HG03575 (cell line): ENCODE data around the gene PPP1R37.
A peak's percentile ranks its signal among the peaks of the same experiment; 100 is the strongest.

Source experiments
- ATAC-seq: cut with Tn5 transposase; IDR thresholded peaks from one replicate; pipeline ENCODE4 v1.9.1; 2021; ENCODE audit not compliant: unreplicated experiment, insufficient number of reproducible peaks, low FRiP score; ENCODE audit errors: extremely low read depth

The PPP1R37 gene

DNA sequence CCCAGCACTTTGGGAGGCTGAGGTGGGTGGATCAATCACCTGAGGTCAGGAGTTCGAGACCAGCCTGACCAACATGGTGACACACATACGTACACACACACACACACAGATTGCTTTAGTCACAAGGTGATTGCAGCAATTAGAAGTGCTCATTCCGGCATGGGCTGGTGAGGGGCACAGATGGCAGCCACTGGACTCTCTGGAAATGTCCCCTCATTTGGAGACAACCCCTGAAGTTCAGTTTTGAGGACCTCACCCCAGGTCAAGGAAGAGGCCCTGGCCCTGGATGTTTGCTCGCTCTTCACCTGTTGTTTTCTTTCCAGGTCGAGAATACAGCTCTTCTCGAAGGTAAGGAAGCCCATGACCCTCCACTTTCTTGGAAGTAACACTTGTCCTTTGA is 22.8 kb upstream of the PPP1R37 start:
- no peak for ATAC-seq

DNA sequence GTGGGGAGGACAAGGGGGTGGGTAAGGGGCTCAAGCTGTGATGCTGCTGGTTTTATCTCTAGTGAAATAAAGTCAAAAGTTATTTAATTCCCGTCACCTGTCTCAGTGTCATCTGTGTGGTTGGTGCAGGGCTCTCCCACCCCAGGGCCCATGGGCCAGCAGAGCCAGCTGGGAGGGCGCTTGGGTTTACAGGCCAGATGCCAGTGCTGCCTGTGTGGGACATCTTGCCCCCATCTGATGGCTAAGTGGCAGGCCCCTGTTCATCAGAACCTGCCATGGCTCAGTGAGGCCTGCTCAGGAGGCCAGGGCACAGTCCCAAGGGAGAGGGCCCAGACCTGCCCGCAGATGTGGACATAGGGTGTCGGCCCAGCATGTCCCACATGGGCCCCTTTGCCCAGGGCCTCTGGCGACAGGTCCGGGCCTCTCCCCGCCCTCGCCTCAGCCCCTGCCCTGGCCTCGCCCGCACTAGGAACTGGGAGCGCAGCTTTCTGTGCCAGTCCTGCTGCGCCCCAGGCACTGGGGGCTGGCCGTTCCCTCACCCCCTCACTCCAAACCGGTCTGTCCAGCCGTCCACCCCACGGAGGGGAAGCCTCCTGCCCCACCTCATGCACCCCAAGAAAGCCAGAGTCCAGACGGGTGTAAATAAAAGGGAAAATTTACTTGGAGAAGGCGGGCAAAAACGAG is 22.0 kb upstream of the PPP1R37 start:
- no peak for ATAC-seq

DNA sequence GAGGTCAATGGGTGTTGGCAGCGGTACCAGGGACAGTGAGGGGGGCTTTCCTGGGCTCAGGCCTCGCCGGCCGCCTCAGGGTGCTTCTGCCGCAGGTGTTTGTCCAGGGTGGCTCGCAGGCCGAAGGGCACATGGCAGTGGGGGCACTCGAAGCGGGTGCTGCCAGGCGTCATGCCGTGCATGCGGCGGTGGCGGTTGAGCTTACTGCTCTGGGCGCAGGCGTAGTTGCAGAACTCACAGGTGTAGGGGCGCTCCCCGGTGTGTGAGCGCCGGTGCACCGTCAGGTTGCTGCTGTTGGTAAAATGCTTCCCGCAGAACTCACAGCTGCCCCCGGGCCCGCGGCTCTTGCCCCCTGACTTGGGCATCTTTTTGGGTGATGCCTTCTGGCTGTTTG is 21.4 kb upstream of the PPP1R37 start:
- ATAC-seq = no peak

DNA sequence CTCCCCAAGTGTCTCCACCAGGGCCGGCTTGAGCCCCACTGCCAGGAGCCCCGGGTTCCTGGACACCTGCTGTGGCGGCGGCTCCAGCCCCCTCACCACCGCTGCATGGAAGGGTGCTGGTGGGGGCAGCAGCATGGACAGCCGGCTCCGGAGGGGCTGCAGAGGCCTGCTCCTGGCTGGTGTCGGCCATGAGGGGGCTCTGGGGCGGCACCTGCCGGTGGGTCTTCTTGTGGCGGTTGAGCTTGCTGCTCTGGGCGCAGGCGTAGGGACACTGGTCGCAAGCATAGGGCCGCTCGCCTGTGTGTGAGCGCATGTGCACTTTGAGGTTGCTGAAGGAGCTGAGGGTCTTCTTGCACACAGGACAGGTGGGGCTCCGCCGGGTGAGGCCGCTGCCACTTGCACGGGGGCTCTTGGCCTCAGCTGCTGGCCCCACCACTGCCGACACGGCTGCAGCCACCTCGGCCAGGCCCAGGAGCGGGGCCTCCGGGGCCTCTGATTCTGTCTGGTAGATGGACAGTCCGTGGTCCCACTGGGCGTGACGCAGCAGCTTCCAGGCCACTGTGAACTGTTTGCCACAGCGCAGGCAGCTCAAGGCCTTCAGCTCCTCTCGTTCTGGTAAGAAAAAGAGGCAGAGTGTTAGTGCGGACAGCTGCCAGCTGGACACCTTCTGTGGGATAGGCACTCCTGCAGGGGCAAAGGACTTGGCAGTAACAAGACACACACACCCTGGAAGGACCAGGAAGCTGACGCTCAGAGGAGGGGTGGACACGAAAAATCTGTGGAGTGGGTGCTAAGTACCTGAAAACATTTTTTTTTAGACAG is 20.8 kb upstream of the PPP1R37 start:
- ATAC-seq = no peak

DNA sequence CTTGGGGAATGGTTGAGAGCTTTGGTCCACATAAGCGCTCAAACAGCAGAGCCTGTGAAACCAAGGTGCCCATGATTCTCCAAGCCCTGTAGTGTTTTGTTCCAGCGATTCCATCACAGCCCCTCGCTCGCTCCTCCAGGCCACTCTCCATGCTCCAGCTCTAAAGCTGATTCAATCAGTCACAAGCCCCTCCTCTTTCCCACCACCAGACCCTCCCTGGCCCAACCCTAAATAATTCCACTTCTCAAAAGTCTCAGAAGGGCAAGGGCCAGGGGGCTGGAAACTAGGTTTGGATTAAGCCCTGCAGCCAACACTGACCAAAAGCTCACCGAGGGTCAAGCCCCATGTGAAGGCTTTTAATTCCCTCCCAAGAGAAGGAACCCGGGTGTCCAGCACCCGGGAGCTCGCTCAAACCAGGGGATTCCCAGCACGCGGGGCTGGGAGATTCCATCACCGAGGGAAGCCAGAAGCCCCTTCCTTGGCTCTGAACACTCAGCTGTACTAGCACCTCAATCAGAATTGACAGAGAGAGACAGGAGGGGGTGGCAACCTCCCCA is 18.2 kb upstream of the PPP1R37 start:
- no peak for ATAC-seq

DNA sequence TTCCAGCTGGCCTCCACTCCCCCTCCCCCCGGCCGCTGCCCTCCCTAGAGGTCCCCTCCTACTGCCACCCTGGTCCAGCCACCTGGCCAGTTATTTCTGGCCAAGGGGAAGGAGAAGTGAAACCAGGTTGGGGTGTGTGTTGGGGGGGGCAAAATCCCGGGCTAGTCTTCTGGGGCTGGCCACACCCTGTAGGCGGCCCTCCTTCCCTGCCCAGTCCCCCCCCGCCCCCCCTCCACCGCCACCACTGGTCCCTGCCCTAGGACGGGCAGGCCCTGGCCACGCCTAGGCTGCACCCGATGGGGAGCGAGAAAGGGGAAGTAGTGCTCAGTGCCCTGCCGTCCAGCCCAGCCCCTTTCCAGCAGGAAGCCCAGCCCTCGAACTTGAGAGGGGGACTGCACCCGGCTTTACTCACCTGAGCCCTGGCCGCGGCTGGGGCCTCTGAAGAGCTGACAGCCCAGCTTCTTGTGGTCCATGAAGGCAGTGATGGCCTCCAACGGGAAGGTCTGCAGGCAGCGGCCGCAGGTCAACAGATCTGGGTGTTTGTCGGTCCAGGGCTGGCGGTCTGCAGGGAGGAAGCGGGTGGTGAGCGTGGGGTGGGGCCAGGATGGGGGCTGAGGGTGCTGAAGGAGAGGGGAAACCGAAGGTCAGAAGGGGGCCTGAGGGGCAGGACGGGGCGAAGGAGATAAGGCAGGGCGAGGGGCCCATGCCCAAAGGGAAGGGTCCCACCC is 17.5 kb upstream of the PPP1R37 start:
- peak; percentile 31 for ATAC-seq

DNA sequence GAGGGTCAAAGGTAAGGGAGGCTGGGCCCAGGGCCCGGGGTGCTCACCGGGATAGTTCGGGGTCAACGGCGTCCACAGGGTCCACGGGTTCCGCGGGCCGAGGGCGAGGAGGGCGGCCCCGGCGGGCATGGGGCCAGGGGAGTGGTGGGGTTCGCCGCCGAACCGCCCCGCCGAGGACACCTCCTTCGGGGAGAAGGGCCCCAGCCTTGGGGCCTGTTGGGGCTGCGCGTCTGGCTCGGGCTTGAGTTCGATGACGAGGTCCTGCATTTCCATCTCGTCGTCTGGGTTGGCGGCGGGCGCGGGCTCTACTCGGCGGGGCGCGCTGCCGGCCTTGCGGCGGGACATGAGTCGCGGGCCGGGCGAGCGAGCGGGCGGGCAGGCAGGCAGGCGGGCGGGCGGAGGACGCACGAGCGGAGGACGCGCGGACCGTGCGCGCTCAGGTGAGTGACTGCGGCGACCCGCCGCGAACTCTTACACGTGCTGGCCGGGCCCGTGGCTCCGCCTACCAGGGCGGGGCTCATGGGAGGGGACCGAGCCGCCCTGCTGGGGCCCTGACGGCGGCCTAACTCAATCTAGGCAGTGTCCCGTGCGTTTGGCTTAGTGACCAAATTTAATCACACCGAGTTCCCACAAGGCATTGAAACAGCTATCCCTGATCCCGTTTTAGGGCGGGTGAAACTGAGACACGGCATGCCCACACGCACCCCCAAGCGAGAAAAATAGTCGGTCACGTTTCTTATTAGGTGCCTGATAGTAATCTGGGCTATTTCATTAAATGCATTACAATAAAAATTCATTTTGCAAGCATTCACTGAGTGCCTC is 16.7 kb upstream of the PPP1R37 start, which contains the start of gene ZNF296:
TSS of gene ZNF296 (minus strand) at position 450 of the 822 bp plus-strand sequence. CDS start at position 345, 105 bp downstream.
- no peak for ATAC-seq

DNA sequence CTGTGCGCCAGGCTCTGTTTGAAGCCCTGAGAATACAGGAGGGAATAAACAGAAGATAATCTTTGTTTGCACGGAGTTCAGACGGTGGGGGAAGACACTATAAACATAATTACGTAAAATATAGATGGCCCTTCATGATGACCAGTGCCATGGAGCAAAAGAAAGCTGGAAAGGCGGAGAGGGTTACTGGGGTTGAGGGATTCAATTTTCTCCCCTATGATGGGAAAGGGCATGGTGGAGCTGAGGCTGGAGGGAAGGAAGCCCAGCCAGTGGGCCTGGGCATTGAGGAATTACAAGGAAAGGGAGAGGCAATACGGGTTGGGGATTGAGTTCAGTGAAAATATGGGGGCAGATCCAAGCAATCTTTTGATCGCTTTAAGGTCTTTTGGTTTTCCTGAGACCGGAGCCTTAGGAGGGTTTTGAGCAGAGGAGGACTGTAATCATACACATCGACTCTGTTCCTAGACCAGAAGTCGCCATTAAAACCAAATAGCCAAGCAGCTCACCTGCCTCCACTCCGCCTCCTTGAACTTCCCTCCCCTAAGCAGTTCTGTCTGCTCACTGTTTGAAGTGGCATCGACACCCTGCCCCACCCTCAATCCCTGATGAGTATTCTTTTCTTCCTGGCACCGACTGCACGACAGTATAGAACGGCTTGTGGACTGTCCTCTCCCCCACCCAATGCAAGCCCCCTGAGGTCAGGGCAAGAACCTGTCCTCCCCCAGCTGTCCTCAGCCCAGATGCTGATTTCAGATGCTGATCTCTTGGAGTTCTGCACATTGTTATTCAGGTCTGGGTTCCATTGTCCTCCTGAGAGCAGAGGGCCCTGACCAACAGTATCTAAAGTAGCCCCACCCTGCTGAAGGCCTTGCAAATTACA is 15.9 kb upstream of the PPP1R37 start:
- no peak for ATAC-seq

DNA sequence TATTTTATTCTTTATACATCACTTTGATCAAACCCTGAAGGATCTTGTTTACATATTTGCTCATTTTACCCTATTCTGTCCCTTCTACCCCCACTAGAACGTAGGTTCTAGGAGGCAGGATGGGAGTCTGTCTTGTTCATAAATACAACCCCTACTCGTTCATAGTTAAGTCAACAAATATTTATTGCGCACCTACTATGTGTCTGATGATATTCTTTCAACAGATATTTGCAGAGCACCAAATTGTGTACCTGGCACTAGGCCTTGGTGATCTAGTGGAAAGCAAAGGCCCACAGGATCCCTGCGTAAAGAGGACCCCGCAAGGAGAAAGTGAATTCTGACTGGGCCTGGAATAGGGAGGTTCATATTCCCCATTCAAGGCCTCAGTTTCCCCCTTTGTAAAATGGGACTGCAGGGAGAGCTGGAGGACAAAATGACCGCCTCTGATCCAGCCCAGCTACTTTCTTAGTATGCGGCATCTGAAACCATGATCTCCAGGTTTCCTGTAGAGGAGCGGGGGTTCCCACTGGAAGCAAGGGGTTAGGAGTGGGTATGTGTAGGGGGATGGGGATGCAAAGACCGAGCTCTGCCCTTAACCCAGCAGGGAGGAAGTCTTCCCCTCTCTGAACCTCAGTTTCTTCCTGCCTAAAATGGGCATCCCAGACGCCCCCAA is 14.5 kb upstream of the PPP1R37 start:
- ATAC-seq = no peak

DNA sequence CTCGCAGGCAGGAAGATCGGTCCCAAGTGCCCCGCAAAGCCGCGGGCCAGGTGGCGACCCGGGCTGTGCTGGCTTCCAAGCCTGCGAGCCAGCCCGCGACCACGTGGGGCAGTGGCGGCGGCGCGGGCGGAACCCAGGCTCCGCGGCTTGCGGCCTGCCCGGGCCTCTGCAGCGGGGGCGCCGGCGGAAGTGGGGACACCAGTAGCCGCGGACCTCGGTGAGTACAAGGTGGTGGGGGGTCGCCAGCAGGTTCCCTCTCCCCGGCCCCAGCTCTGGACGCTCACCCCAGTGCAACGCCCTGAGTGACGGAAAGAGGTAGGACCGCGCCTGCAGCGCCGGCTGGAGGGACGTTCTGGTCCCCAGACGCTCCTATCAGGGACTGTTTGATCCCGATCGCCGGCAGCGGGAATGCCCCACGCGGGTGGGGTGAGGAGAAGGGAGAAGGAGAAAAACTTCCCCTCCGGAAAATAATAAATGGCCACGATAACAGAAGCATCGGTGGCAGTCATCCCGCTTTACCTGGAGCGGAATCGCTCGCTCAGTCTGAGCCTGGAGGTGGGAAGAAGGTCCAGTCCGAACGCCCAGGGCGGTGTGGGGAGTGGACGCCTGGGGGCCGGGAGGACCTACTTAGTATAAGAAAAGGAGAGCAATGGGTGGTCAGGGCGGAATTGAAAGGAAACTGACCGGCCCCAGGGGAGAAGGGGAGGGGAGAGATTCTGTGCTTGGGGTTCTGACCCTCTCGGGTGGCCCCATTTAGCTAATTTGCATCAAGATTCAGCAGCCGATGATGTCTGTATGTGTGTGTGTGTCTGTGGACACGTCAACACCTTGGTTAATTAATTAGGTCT is 13.7 kb upstream of the PPP1R37 start, which contains the start of gene GEMIN7:
TSS of gene GEMIN7 (plus strand) at position 198 of the 848 bp plus-strand sequence. CDS start 10,855 bp downstream, outside the sequence.
- no peak for ATAC-seq

DNA sequence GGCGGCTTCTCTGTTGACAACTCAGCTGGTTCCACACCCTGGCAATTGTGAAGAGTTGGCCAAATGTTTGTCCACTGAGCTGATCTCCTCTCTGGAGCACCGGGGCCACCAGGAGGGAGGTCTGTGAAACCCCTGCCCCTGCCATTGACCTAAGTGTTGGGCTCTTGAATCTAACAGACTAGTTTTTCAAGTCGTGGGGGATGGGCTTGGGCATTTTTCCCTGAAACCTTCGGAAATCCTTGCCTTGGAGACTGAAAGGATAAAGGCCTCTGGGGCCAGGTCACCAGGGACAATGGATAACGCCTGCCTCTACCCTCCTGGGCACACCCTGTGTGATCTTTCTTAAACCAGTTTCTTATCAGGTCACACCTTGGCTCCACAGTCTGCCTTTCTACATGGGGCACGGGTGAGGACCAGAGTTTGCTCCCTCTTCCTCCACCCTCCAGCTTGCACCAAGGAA is 13.0 kb upstream of the PPP1R37 start:
- ATAC-seq = no peak

DNA sequence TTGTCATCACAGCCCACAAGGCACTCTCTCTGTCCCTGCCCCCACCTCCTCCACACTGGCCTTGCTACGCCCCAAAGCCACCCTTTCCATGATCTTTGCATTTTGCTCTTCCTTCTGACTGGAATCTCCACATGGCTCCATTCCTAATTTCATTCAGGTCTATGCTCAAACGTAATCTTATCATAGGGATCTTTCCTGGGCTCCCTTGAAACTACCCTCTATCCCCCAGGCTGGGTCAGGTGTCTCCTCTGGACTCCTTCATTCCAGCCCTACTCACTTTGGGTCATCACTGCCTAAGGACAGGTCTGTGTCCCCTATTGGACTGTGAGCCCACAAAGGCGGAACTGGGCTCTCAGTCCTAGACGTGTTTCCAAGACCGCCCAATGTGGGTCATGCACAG is 10.8 kb upstream of the PPP1R37 start:
- no peak for ATAC-seq

DNA sequence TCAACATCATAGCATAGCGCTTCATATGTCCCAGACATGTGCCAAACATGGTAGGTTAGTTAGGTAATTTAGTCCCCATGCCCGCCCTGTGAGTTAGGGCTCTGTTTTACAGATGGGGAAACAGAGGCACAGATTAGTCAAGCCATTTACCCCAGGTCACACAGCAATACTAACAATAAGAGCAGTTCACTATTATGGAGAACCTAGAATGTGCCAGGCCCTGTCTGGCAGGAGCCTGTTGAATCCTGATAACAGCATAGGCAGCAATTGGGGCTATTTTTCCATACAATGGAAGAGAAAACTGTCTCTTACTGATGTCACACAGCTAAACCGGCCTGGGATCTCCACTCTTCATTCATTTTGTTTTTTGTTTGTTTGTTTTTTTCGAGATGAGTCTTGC is 6.5 kb upstream of the PPP1R37 start:
- no peak for ATAC-seq

DNA sequence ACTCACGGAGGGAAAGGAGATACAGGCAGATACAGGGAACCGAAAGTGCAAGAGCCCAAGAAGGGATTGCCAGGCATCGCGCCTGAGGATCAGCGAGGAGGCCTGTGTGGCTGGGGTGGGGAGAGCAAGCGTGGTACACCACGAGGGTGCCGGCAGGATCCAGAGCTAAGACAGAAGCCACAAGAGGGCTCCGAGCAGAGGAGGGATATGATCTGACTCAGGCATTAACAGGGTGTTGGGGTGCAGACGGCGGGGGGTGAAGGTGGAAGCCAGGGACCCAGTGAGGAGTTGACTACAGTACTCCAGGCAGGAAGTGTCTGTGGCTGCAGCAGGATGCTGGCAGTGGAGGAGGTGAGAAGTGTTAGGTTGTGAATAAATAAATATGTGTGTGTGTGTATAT is 5.4 kb upstream of the PPP1R37 start:
- ATAC-seq = no peak

DNA sequence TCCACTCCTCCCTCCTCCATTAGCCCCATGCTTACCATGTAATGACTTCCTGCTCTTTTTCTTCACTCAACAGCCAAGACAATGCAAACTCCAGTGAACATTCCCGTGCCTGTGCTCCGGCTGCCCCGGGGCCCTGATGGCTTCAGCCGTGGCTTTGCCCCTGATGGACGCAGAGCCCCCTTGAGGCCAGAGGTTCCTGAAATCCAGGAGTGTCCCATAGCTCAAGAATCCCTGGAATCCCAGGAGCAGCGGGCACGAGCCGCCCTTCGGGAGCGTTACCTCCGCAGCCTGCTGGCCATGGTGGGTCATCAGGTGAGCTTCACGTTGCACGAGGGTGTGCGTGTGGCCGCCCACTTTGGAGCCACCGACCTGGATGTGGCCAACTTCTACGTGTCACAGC is 2.9 kb upstream of the PPP1R37 start:
- no peak for ATAC-seq

DNA sequence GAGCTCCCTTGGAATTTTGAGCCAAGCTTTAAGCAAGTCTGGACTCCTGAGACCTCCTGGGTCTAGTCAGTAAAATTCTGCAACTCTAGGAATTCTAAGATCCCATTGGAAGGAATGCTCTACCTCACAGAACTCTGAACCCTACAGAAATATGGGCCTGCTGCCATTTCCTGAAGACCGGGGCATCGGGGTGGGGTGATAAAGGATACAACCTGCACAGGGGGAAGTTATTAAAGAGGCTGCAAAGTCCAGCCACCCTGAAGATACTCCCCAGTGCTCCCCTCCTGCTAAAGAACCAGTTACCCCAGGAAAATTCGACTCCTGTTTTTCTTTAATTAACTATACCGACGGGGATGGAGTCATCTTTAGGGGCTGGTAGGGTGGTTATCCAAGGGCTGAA is 2.4 kb upstream of the PPP1R37 start:
- no peak for ATAC-seq
